Esophagus squamous epithelium (tissue), 4 donors: ENCODE measurements around the gene CA6.
"Not testable (repeated sequence)": the region's sequence is repeated elsewhere in the genome, so short reads cannot be mapped to it uniquely, and the experiment has no call there.

Experiments used
- POLR2A ChIP-seq, 4 donors: fragments of 450-650 bp; IDR thresholded peaks; one replicate each; pipeline ENCODE4 v1.6.1; 2017; ENCODE audit warnings: antibody characterized with exemption in 4 of 4, mild to moderate bottlenecking in 4 of 4, moderate library complexity in 3 of 4
- TF ChIP-seq, protein P1 (sequence below), 6 experiments: fragments of 450-650 bp in 4 of 6; fragments of 200-600 bp in 2 of 6; sonication (generic) in 2 of 6; IDR thresholded peaks; one replicate each; pipeline ENCODE4 v1.5.1; 2016 to 2019; ENCODE audit warnings: antibody characterized with exemption in 6 of 6, mild to moderate bottlenecking in 4 of 6, moderate library complexity in 4 of 6

DNA sequence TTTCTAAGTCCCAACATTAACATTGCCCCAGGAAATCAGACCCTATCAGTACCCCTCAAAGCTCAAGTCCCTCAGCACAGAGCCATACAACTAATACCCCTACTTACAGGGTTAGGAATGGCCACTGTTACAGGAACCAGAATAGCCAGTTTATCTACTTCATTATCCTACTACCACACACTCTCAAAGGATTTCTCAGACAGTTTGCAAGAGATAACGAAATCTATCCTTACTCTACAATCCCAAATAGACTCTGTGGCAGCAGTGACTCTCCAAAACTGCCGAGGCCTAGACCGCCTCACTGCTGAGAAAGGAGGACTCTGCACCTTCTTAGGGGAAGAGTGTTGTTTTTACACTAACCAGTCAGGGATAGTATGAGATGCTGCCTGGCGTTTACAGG is 48.2 kb upstream of the CA6 start:
- TF ChIP-seq POLR2A (IDR thresholded peaks at IDR 0.05), result not testable (repeated sequence)
- TF ChIP-seq, protein P1, sequence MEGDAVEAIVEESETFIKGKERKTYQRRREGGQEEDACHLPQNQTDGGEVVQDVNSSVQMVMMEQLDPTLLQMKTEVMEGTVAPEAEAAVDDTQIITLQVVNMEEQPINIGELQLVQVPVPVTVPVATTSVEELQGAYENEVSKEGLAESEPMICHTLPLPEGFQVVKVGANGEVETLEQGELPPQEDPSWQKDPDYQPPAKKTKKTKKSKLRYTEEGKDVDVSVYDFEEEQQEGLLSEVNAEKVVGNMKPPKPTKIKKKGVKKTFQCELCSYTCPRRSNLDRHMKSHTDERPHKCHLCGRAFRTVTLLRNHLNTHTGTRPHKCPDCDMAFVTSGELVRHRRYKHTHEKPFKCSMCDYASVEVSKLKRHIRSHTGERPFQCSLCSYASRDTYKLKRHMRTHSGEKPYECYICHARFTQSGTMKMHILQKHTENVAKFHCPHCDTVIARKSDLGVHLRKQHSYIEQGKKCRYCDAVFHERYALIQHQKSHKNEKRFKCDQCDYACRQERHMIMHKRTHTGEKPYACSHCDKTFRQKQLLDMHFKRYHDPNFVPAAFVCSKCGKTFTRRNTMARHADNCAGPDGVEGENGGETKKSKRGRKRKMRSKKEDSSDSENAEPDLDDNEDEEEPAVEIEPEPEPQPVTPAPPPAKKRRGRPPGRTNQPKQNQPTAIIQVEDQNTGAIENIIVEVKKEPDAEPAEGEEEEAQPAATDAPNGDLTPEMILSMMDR (IDR thresholded peaks at IDR 0.05), result not testable (repeated sequence)
